ENCODE data around the gene ZC3H4. TPM values are rescaled to one million over a fixed set of nuclear protein-coding genes. Genes with fewer than 3 reads are reported as not detected.

Gene ZC3H4
- total and polyA plus RNA-seq, 2 donors (not counting 1 experiment from before 2014, with no cell fraction given): 12.7 to 73.7 TPM

GRCh38 chr19:47146920-47147319 lies 33.3 kb upstream of the ZC3H4 start:
- H3K27me3 ChIP-seq (replicated peaks in 1 of 4; ENCODE audit: control extremely low read depth in 1 of 4, control insufficient read depth in 3 of 4, insufficient read depth in 4 of 4, low read length in 3 of 4): no peaks in the 10 kb centered on the region
- ChIA-PET CTCF (interaction anchor here (0.6 to 1.9 kb wide), 5 partner anchors 8 to 398 kb away, joined by 3 to 8 read pairs (median 4); no protein-coding TSS in a partner anchor), POLR2A (interaction anchor here (0.5 kb wide), 1 partner anchor 94 kb away, joined by 9 read pairs; no protein-coding TSS in a partner anchor)
- TF ChIP-seq EZH2 (IDR thresholded peaks at IDR 0.05; ENCODE audit: borderline replicate concordance, insufficient read depth, low read depth, low read length, poor library complexity, severe bottlenecking): no peak
- TF ChIP-seq, protein P1, sequence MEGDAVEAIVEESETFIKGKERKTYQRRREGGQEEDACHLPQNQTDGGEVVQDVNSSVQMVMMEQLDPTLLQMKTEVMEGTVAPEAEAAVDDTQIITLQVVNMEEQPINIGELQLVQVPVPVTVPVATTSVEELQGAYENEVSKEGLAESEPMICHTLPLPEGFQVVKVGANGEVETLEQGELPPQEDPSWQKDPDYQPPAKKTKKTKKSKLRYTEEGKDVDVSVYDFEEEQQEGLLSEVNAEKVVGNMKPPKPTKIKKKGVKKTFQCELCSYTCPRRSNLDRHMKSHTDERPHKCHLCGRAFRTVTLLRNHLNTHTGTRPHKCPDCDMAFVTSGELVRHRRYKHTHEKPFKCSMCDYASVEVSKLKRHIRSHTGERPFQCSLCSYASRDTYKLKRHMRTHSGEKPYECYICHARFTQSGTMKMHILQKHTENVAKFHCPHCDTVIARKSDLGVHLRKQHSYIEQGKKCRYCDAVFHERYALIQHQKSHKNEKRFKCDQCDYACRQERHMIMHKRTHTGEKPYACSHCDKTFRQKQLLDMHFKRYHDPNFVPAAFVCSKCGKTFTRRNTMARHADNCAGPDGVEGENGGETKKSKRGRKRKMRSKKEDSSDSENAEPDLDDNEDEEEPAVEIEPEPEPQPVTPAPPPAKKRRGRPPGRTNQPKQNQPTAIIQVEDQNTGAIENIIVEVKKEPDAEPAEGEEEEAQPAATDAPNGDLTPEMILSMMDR (IDR thresholded peaks at IDR 0.05): no peak
- Mint-ChIP-seq H3K9me3 (ENCODE audit: insufficient read depth) (no peaks in the 10 kb centered on the region), H3K4me1 (peaks cover 7% of the 10 kb centered on the region), H3K27me3 (no peaks in the 10 kb centered on the region), H3K4me3 (no peak overlapping the region), H3K27ac (no peak overlapping the region)
- H3K9me3 ChIP-seq (ENCODE audit: control extremely low read depth in 1 of 3, control insufficient read depth in 2 of 3, insufficient read depth in 1 of 3, low read length in 2 of 3): no peaks in the 10 kb centered on the region
- no peak overlapping the region for H3K9ac ChIP-seq (ENCODE audit: low read length)
- H3K4me3 ChIP-seq (ENCODE audit: control extremely low read depth in 1 of 5, extremely low read depth in 1 of 5, insufficient read depth in 1 of 5, low read depth in 2 of 5, low read length in 4 of 5): no peak overlapping the region
- no peak overlapping the region for H3K4me2 ChIP-seq (replicated peaks; ENCODE audit: low read depth, low read length, poor library complexity, severe bottlenecking)
- WGBS (ENCODE audit: insufficient coverage): 71% methylated on average over 1 of the region's 2 CpGs
- H3K79me2 ChIP-seq (ENCODE audit: control insufficient read depth, insufficient read depth, low read length): peaks cover 26% of the 10 kb centered on the region
- H3K36me3 ChIP-seq (replicated peaks in 1 of 2; ENCODE audit: control extremely low read depth in 1 of 2, control insufficient read depth in 1 of 2, extremely low read depth in 1 of 2, insufficient read depth in 2 of 2, low read length in 1 of 2): peaks cover 12 to 59% of the 10 kb centered on the region in 2 experiments
- no peak for DNase-seq
- H3K4me1 ChIP-seq (ENCODE audit: control insufficient read depth in 2 of 2, insufficient read depth in 2 of 2, low read length in 2 of 2): no peaks in the 10 kb centered on the region
- no peak for ATAC-seq (ENCODE audit: low read depth)
- intact Hi-C loops (cut with micrococcal nuclease): no loop called here
- H4K20me1 ChIP-seq (ENCODE audit: control insufficient read depth, insufficient read depth, low read length, poor library complexity, severe bottlenecking): no peaks in the 10 kb centered on the region
- H2AFZ ChIP-seq (ENCODE audit: insufficient read depth, low read depth, low read length, poor library complexity, severe bottlenecking): no peak overlapping the region
- H3K27ac ChIP-seq (ENCODE audit: low read length in 2 of 2): no peak overlapping the region

DNA sequence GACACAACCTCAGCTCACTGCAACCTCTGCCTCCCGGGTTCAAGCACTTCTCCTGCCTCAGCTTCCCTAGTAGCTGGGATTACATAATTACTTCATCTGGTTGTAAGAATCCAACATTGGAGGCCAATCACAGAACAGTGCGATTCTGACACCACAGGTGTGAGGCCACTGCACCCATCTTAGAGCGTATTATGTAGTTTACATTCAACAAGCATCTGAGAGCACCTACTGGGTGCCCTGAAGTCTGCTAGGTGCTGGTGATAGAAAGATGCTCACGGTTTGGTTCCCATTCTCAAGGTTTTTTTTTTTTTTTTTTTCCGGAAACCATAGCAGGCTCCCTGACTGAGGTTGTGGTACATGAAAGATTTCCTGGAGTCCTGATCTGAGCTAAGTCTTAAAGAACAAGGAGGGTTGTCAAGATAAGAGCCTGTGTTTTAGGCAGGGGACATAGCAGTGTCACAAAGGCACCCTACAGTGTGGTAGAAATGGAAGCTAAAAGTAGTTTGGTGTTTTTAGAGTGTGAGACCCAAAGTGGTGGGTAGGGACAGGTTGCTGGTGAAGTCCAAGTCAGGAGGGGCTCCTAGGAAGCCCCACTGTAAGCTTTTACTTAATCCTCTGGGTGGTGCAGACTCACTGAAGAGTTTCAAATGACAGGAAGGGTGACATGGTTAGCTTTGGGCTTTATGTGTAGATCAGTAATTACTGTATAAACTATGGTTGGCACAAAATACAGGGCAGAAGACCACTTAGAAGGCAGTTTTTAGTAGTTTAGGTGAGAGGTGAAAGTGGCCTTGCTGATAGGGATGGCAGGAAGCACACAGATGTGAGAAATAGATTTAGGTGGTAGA lies 32.3 kb upstream of the ZC3H4 start:
- POLR2A ChIA-PET: no interaction called here
- no peak overlapping the region for H3K27ac Mint-ChIP-seq
- ATAC-seq (ENCODE audit: low read depth) (no peak), DNase-seq (no peak)
- Histone ChIP-seq H3K79me2 (ENCODE audit: control insufficient read depth, insufficient read depth, low read length) (peaks cover 36% of the 10 kb centered on the region), H3K4me1 (ENCODE audit: control insufficient read depth in 2 of 2, insufficient read depth in 2 of 2, low read length in 2 of 2) (no peaks in the 10 kb centered on the region), H3K9ac (ENCODE audit: low read length) (no peak overlapping the region), H3K4me3 (ENCODE audit: control extremely low read depth in 1 of 5, extremely low read depth in 1 of 5, insufficient read depth in 1 of 5, low read depth in 2 of 5, low read length in 4 of 5) (no peak overlapping the region), H2AFZ (ENCODE audit: insufficient read depth, low read depth, low read length, poor library complexity, severe bottlenecking) (no peak overlapping the region), H3K27me3 (replicated peaks in 1 of 4; ENCODE audit: control extremely low read depth in 1 of 4, control insufficient read depth in 3 of 4, insufficient read depth in 4 of 4, low read length in 3 of 4) (no peaks in the 10 kb centered on the region), H3K27ac (ENCODE audit: low read length in 2 of 2) (no peak overlapping the region), H3K9me3 (ENCODE audit: control extremely low read depth in 1 of 3, control insufficient read depth in 2 of 3, insufficient read depth in 1 of 3, low read length in 2 of 3) (no peaks in the 10 kb centered on the region), H4K20me1 (ENCODE audit: control insufficient read depth, insufficient read depth, low read length, poor library complexity, severe bottlenecking) (peaks cover 6% of the 10 kb centered on the region), H3K4me2 (replicated peaks; ENCODE audit: low read depth, low read length, poor library complexity, severe bottlenecking) (no peak overlapping the region), H3K36me3 (replicated peaks in 1 of 2; ENCODE audit: control extremely low read depth in 1 of 2, control insufficient read depth in 1 of 2, extremely low read depth in 1 of 2, insufficient read depth in 2 of 2, low read length in 1 of 2) (peaks cover 11 to 54% of the 10 kb centered on the region in 2 experiments)
- CTCF ChIA-PET: interaction anchor here (0.6 to 1.9 kb wide), 12 partner anchors 13 to 500 kb away, joined by 3 to 7 read pairs (median 4); partner anchors contain the start of gene SAE1
- H3K27me3 Mint-ChIP-seq: no peaks in the 10 kb centered on the region
- no peak overlapping the region for H3K4me3 Mint-ChIP-seq
- intact Hi-C loops (cut with micrococcal nuclease): no loop called here
- 93% methylated on average over 2 of the region's 5 CpGs for WGBS (ENCODE audit: insufficient coverage)
- no peaks in the 10 kb centered on the region for H3K9me3 Mint-ChIP-seq (ENCODE audit: insufficient read depth)
- no peak for TF ChIP-seq EZH2 (IDR thresholded peaks at IDR 0.05; ENCODE audit: borderline replicate concordance, insufficient read depth, low read depth, low read length, poor library complexity, severe bottlenecking)
- TF ChIP-seq, protein P1 (IDR thresholded peaks at IDR 0.05): no peak
- H3K4me1 Mint-ChIP-seq: peaks cover 10% of the 10 kb centered on the region
